ENCODE measurements around the gene DUSP7.

DUSP7 gene

GRCh38 chr3:52056968-52057811 lies 819 bp upstream of the DUSP7 start:
- no peak for TF ChIP-seq CTCF (IDR thresholded peaks at IDR 0.05; ENCODE audit: extremely low read depth, missing control alignments)
- DNase-seq (ENCODE audit: low spot score): peak; percentile 98

GRCh38 chr3:52055537-52056351 lies 627 bp downstream of the DUSP7 start:
- TF ChIP-seq CTCF (IDR thresholded peaks at IDR 0.05; ENCODE audit: extremely low read depth, missing control alignments): peak; percentile 17
- peak; percentile 75 for DNase-seq (ENCODE audit: low spot score)

GRCh38 chr3:52054661-52055511 lies 1.5 kb downstream of the DUSP7 start:
- DNase-seq (ENCODE audit: low spot score): no peak
- TF ChIP-seq CTCF (IDR thresholded peaks at IDR 0.05; ENCODE audit: extremely low read depth, missing control alignments): no peak

GRCh38 chr3:52053307-52054304 lies 2.8 kb downstream of the DUSP7 start:
- DNase-seq (ENCODE audit: low spot score): peak; percentile 68
- peak; percentile 68 for TF ChIP-seq CTCF (IDR thresholded peaks at IDR 0.05; ENCODE audit: extremely low read depth, missing control alignments)

GRCh38 chr3:52052831-52053306 lies 3.5 kb downstream of the DUSP7 start:
- peak; percentile 16 for TF ChIP-seq CTCF (IDR thresholded peaks at IDR 0.05; ENCODE audit: extremely low read depth, missing control alignments)
- peak; percentile 58 for DNase-seq (ENCODE audit: low spot score)

- DNase-seq (ENCODE audit: low spot score): no peak
- TF ChIP-seq CTCF (IDR thresholded peaks at IDR 0.05; ENCODE audit: extremely low read depth, missing control alignments): no peak
These were observed 4.9 kb downstream of the DUSP7 start for GRCh38 chr3:52051444-52051843.

Measured in GM20000 (cell line).